Gastrocnemius medialis (tissue), 4 donors: ENCODE results near the gene NDUFAF3. TPM values are rescaled to one million over a fixed set of nuclear protein-coding genes. Genes with fewer than 3 reads are reported as not detected.

Source experiments
- ATAC-seq, 2 donors: fragments of 150-250 bp; one replicate each; pipeline ENCODE4 v1.9.1; 2016
- DNase-seq, 2 donors: peaks; one replicate each; pipeline ENCODE4 v3.0.0-alpha.2; 2019
- H3K27ac ChIP-seq, 4 donors: fragments of 200-600 bp; sonication (generic); 1 replicate in 1 of 4; 2 replicates in 3 of 4; pipeline ENCODE4 v1.5.1; 2016 to 2018; ENCODE audit warnings: mild to moderate bottlenecking in 2 of 4, moderate library complexity in 1 of 4
- H3K27me3 ChIP-seq, 3 donors: fragments of 200-600 bp; sonication (generic) in 2 of 3; 1 replicate in 1 of 3; 2 replicates in 2 of 3; pipeline versions ENCODE4 v1.5.1 to v1.6.0; 2016 to 2019; ENCODE audit warnings: mild to moderate bottlenecking in 1 of 3, moderate library complexity in 1 of 3
- H3K36me3 ChIP-seq, 2 donors: fragments of 200-600 bp; sonication (generic) in 1 of 2; one replicate each; pipeline ENCODE4 v1.5.1; 2017 to 2018
- H3K4me1 ChIP-seq, 2 donors: fragments of 200-600 bp; sonication (generic) in 1 of 2; one replicate each; pipeline ENCODE4 v1.5.1; 2016 to 2017; ENCODE audit warnings: mild to moderate bottlenecking in 2 of 2
- H3K4me3 ChIP-seq, 4 donors: fragments of 200-600 bp; sonication (generic) in 3 of 4; 1 replicate in 1 of 4; 2 replicates in 3 of 4; pipeline ENCODE4 v1.5.1; 2016 to 2019; ENCODE audit warnings: mild to moderate bottlenecking in 2 of 4
- H3K9me3 ChIP-seq, 3 donors: fragments of 200-600 bp; sonication (generic) in 2 of 3; 1 replicate in 1 of 3; 2 replicates in 2 of 3; pipeline ENCODE4 v1.5.1; 2016 to 2019
- CTCF ChIP-seq, 5 experiments: fragments of 450-650 bp in 3 of 5; fragments of 200-600 bp in 2 of 5; sonication (generic) in 2 of 5; IDR thresholded peaks in 4 of 5; conservative IDR thresholded peaks in 1 of 5; 1 replicate in 4 of 5; 2 replicates in 1 of 5; pipeline ENCODE4 v1.5.1; 2016 to 2019; ENCODE audit warnings: antibody characterized with exemption in 5 of 5, mild to moderate bottlenecking in 3 of 5, moderate library complexity in 3 of 5
- POLR2A ChIP-seq, 2 donors: fragments of 450-650 bp; IDR thresholded peaks; one replicate each; pipeline ENCODE4 v1.6.1; 2017; ENCODE audit warnings: antibody characterized with exemption in 2 of 2, mild to moderate bottlenecking in 2 of 2, moderate library complexity in 2 of 2
- in situ Hi-C, 4 donors: fragments of 200-750 bp; cut with MboI; loops; one replicate each; pipeline versions ENCODE4 v1.15.0 to v1.8.0; 2017; ENCODE audit warnings: low sequenced_read_pairs in 4 of 4
- intact Hi-C: fragments of 100-400 bp; cut with DNase I; formaldehyde crosslinking; loops from one replicate; pipeline ENCODE4 v1.15.1; 2023; ENCODE audit warnings: low total_unique reads
- microRNA counts, 2 donors: library from miRNA; unstranded; fragments of <30 nt; microRNA quantifications; one replicate each; lab custom pipeline; 2016
- microRNA-seq, 2 donors: library from miRNA; unstranded; fragments of <30 nt; microRNA quantifications; one replicate each; pipeline ENCODE4, GENCODE V29; 2016; ENCODE audit warnings: borderline replicate concordance in 2 of 2
- total RNA-seq, 4 donors: library from RNA; depleted of rRNA; stranded (reverse); fragments of >200 nt; gene quantifications; one replicate each; pipeline versions ENCODE4 v1.1.0 to v1.2.3, GENCODE V29; 2016

Gene NDUFAF3
- total RNA-seq, 4 donors from 2014 or later, result 129 to 181 (median 148) TPM

- no peaks in the 10 kb centered on the region for H3K27me3 ChIP-seq
- H3K4me3 ChIP-seq, result no peak overlapping the region
- TF ChIP-seq CTCF (IDR thresholded peaks at IDR 0.05 in 4 of 5, conservative IDR thresholded peaks at IDR 0.05 in 1 of 5) (no peak), POLR2A (IDR thresholded peaks at IDR 0.05) (no peak)
- H3K4me1 ChIP-seq, result peaks cover 0 to 9% of the 10 kb centered on the region in 2 donors
- ATAC-seq (peak in 1 of 2 donors; percentile 52), DNase-seq (no peak)
- intact Hi-C loops, result no loop called here
- H3K36me3 ChIP-seq, result peaks cover 5 to 50% of the 10 kb centered on the region in 2 donors
- H3K9me3 ChIP-seq, result no peaks in the 10 kb centered on the region
- H3K27ac ChIP-seq, result peak overlapping the region in 2 of 4 donors; percentile 48 to 62
- in situ Hi-C loops, result no loop called here
These were observed 32.5 kb downstream of the NDUFAF3 start for GRCh38 chr3:49054344-49054862.

- no peak for TF ChIP-seq CTCF (IDR thresholded peaks at IDR 0.05 in 4 of 5, conservative IDR thresholded peaks at IDR 0.05 in 1 of 5)
- no peak for TF ChIP-seq POLR2A (IDR thresholded peaks at IDR 0.05)
- intact Hi-C loops (no loop called here), in situ Hi-C loops (no loop called here)
- ATAC-seq, result no peak
- DNase-seq, result no peak
- Histone ChIP-seq H3K27ac (no peak overlapping the region), H3K9me3 (no peaks in the 10 kb centered on the region), H3K4me1 (peaks cover 0 to 9% of the 10 kb centered on the region in 2 donors), H3K27me3 (no peaks in the 10 kb centered on the region), H3K4me3 (no peak overlapping the region), H3K36me3 (peaks cover 5 to 48% of the 10 kb centered on the region in 2 donors)
These were observed 35.3 kb downstream of the NDUFAF3 start for GRCh38 chr3:49057268-49057667.

GRCh38 chr3:49058011-49058410 is 36.1 kb downstream of the NDUFAF3 start:
- Histone ChIP-seq H3K36me3 (peaks cover 5 to 47% of the 10 kb centered on the region in 2 donors), H3K27ac (no peak overlapping the region), H3K9me3 (no peaks in the 10 kb centered on the region), H3K4me1 (peaks cover 0 to 9% of the 10 kb centered on the region in 2 donors), H3K27me3 (no peaks in the 10 kb centered on the region), H3K4me3 (no peak overlapping the region)
- no peak for ATAC-seq
- no peak for DNase-seq
- TF ChIP-seq POLR2A (IDR thresholded peaks at IDR 0.05) (no peak), CTCF (IDR thresholded peaks at IDR 0.05 in 4 of 5, conservative IDR thresholded peaks at IDR 0.05 in 1 of 5) (no peak)
- in situ Hi-C loops (no loop called here), intact Hi-C loops (no loop called here)

MicroRNAs encoded within 50 kb of the gene (microRNA counts, 767-probe panel; counts per million panel counts)
- 10,874 to 11,187 counts per million in 2 donors for microRNA hsa-miR-191-5p (lab: Ali Mortazavi, UCI)
- 356 to 448 counts per million in 2 donors for microRNA hsa-miR-425-5p (lab: Ali Mortazavi, UCI)

Small RNA genes lying within 50 kb of the gene (microRNA-seq; reads per million reads assigned to microRNA genes)
- gene MIR191 (7,255 to 8,096 reads per million in 2 donors), gene MIR425 (708 to 778 reads per million in 2 donors)

Other genes starting within 250 kb of the NDUFAF3 start
- 10 to 100 TPM; 62.2 to 97.1 (median 80.2) TPM for gene PRKAR2A, start 174.2 kb upstream of the NDUFAF3 start, total RNA-seq
- gene SLC25A20, start 123.2 kb upstream of the NDUFAF3 start, total RNA-seq, result 100 to 1,000 TPM in 1 of 4 donors, 10 to 100 TPM in 3; 67.8 to 110 (median 83.4) TPM
- gene ARIH2, start 103.3 kb upstream of the NDUFAF3 start, total RNA-seq, result 100 to 1,000 TPM; 118 to 176 (median 143) TPM
- 10 to 100 TPM; 13.6 to 21.7 (median 20.3) TPM for gene P4HTM, start 31.9 kb upstream of the NDUFAF3 start, total RNA-seq
- gene WDR6, start 14.7 kb upstream of the NDUFAF3 start, total RNA-seq, result 10 to 100 TPM; 40.4 to 50.9 (median 45.5) TPM
- 10 to 100 TPM; 10.6 to 20.1 (median 16.3) TPM for gene DALRD3, start 3.5 kb upstream of the NDUFAF3 start, total RNA-seq
- 100 to 1,000 TPM; 178 to 229 (median 205) TPM for gene IMPDH2, start 7.3 kb downstream of the NDUFAF3 start, total RNA-seq
- 10 to 100 TPM; 35.8 to 65.6 (median 47.1) TPM for gene QRICH1, start 72.0 kb downstream of the NDUFAF3 start, total RNA-seq
- 100 to 1,000 TPM; 157 to 259 (median 173) TPM for gene QARS1, start 82.6 kb downstream of the NDUFAF3 start, total RNA-seq
- 100 to 1,000 TPM; 100 to 188 (median 128) TPM for gene USP19, start 98.7 kb downstream of the NDUFAF3 start, total RNA-seq
- 100 to 1,000 TPM; 154 to 355 (median 243) TPM for gene LAMB2, start 110.9 kb downstream of the NDUFAF3 start, total RNA-seq
- 10 to 100 TPM; 20.0 to 31.0 (median 22.0) TPM for gene CCDC71, start 144.2 kb downstream of the NDUFAF3 start, total RNA-seq
- gene KLHDC8B, start 149.5 kb downstream of the NDUFAF3 start, total RNA-seq, result 10 to 100 TPM; 15.8 to 35.8 (median 26.0) TPM